ENCODE measurements around the gene CAB39.

Gene CAB39

GRCh38 chr2:230823264-230823964 is 110.8 kb downstream of the CAB39 start:
- DNase-seq (ENCODE audit: low spot score) (no peak), ATAC-seq (ENCODE audit: low read depth) (peak; percentile 19)
- peaks cover 22% of the 10 kb centered on the region for H3K36me3 ChIP-seq (ENCODE audit: low read depth)
- H3K27me3 ChIP-seq (ENCODE audit: insufficient read depth, poor library complexity, severe bottlenecking): no peaks in the 10 kb centered on the region
- no peak for TF ChIP-seq CTCF (IDR thresholded peaks at IDR 0.05; ENCODE audit: poor library complexity, severe bottlenecking)
- H3K27ac ChIP-seq (ENCODE audit: poor library complexity, severe bottlenecking): no peak overlapping the region
- H3K9me3 ChIP-seq (ENCODE audit: severe bottlenecking): no peaks in the 10 kb centered on the region
- H3K4me1 ChIP-seq (ENCODE audit: insufficient read depth, poor library complexity, severe bottlenecking): no peaks in the 10 kb centered on the region
- H3K4me3 ChIP-seq (ENCODE audit: severe bottlenecking): no peak overlapping the region

GRCh38 chr2:230824406-230824978 is 111.8 kb downstream of the CAB39 start:
- Histone ChIP-seq H3K36me3 (ENCODE audit: low read depth) (peaks cover 11% of the 10 kb centered on the region), H3K27me3 (ENCODE audit: insufficient read depth, poor library complexity, severe bottlenecking) (no peaks in the 10 kb centered on the region), H3K27ac (ENCODE audit: poor library complexity, severe bottlenecking) (no peak overlapping the region), H3K4me1 (ENCODE audit: insufficient read depth, poor library complexity, severe bottlenecking) (no peaks in the 10 kb centered on the region), H3K4me3 (ENCODE audit: severe bottlenecking) (peak overlapping the region; percentile 10), H3K9me3 (ENCODE audit: severe bottlenecking) (no peaks in the 10 kb centered on the region)
- ATAC-seq (ENCODE audit: low read depth) (peak; percentile 75), DNase-seq (ENCODE audit: low spot score) (no peak)
- peak; percentile 82 for TF ChIP-seq CTCF (IDR thresholded peaks at IDR 0.05; ENCODE audit: poor library complexity, severe bottlenecking)

- H3K36me3 ChIP-seq (ENCODE audit: low read depth): peaks cover 3% of the 10 kb centered on the region; the same call in 1 of the 2 replicates
- H3K4me1 ChIP-seq (ENCODE audit: insufficient read depth, poor library complexity, severe bottlenecking): no peaks in the 10 kb centered on the region
- H3K4me3 ChIP-seq (ENCODE audit: severe bottlenecking): no peak overlapping the region
- no peaks in the 10 kb centered on the region for H3K9me3 ChIP-seq (ENCODE audit: severe bottlenecking)
- no peak for TF ChIP-seq CTCF (IDR thresholded peaks at IDR 0.05; ENCODE audit: poor library complexity, severe bottlenecking)
- ATAC-seq (ENCODE audit: low read depth) (no peak), DNase-seq (ENCODE audit: low spot score) (no peak)
- H3K27me3 ChIP-seq (ENCODE audit: insufficient read depth, poor library complexity, severe bottlenecking): no peaks in the 10 kb centered on the region
- H3K27ac ChIP-seq (ENCODE audit: poor library complexity, severe bottlenecking): no peak overlapping the region
Observed at GRCh38 chr2:230825354-230825753, 112.7 kb downstream of the CAB39 start.

GRCh38 chr2:230827774-230828271 is 115.2 kb downstream of the CAB39 start:
- no peak for ATAC-seq (ENCODE audit: low read depth)

More at GRCh38 chr2:230827774-230828271, 115.2 kb downstream of the CAB39 start:
- H3K4me3 ChIP-seq (ENCODE audit: severe bottlenecking): no peak overlapping the region
- H3K4me1 ChIP-seq (ENCODE audit: insufficient read depth, poor library complexity, severe bottlenecking): no peaks in the 10 kb centered on the region
- no peak for TF ChIP-seq CTCF (IDR thresholded peaks at IDR 0.05; ENCODE audit: poor library complexity, severe bottlenecking)
- H3K27ac ChIP-seq (ENCODE audit: poor library complexity, severe bottlenecking): no peak overlapping the region
- no peaks in the 10 kb centered on the region for H3K27me3 ChIP-seq (ENCODE audit: insufficient read depth, poor library complexity, severe bottlenecking)
- no peaks in the 10 kb centered on the region for H3K9me3 ChIP-seq (ENCODE audit: severe bottlenecking)
- no peak for DNase-seq (ENCODE audit: low spot score)
- no peaks in the 10 kb centered on the region for H3K36me3 ChIP-seq (ENCODE audit: low read depth)
